Esophagus (tissue), 2 donors: Measurements from ENCODE around the gene PRPS1. TPM values are rescaled to one million over a fixed set of nuclear protein-coding genes. Genes with fewer than 3 reads are reported as not detected.

Source experiments
- H3K27ac ChIP-seq, 2 donors: one replicate each; pipeline ENCODE4 v1.5.1; 2013; ENCODE audit warnings: low read depth in 2 of 2, mild to moderate bottlenecking in 2 of 2, inconsistent platforms in 1 of 2, low read length in 1 of 2, moderate library complexity in 1 of 2
- H3K27me3 ChIP-seq, 2 donors: one replicate each; pipeline ENCODE4 v1.6.1; 2013; ENCODE audit warnings: low read length in 2 of 2, control low read depth in 1 of 2, mild to moderate bottlenecking in 1 of 2; ENCODE audit not compliant: insufficient read depth in 2 of 2, control insufficient read depth in 1 of 2
- H3K36me3 ChIP-seq, 2 donors: one replicate each; pipeline ENCODE4 v1.6.1; 2013; ENCODE audit warnings: low read length in 1 of 2; ENCODE audit not compliant: control insufficient read depth in 2 of 2, insufficient read depth in 2 of 2
- H3K4me1 ChIP-seq, 2 donors: one replicate each; pipeline ENCODE4 v1.6.1; 2013; ENCODE audit warnings: low read length in 1 of 2; ENCODE audit not compliant: control insufficient read depth in 2 of 2, insufficient read depth in 2 of 2
- H3K4me3 ChIP-seq, 2 donors: one replicate each; pipeline ENCODE4 v1.5.1; 2013; ENCODE audit warnings: low read length in 2 of 2, mild to moderate bottlenecking in 2 of 2, low read depth in 1 of 2, moderate library complexity in 1 of 2
- H3K9me3 ChIP-seq, 2 donors: one replicate each; pipeline ENCODE4 v1.6.1; 2013; ENCODE audit warnings: mild to moderate bottlenecking in 2 of 2, low read depth in 1 of 2, low read length in 1 of 2, moderate library complexity in 1 of 2; ENCODE audit not compliant: control insufficient read depth in 2 of 2, insufficient read depth in 1 of 2
- WGBS, 2 donors: extraction: QIAGEN DNeasy Blood & Tissue Kit; methylation state at CpG; one replicate each; pipeline ENCODE4 v1.1.7; 2013; 5-methylcytosine and 5-hydroxymethylcytosine counted together
- polyA plus RNA-seq, 2 donors: library from polyadenylated mRNA; stranded (reverse); fragments of 200-250 nt; gene quantifications; one replicate each; pipeline ENCODE4 v1.2.3, GENCODE V29; 2013
- donor health status: healthy with polysubstance abuse.
- donor health status: Bipolar disorder and iron deficiency.

Gene PRPS1
- polyA plus RNA-seq, 2 donors: 2.7 to 10.2 TPM

- H3K27ac ChIP-seq: peak overlapping the region; percentile 66 to 73
- 1 to 27% methylated on average over 29 of the region's 29 CpGs for WGBS, 2 donors
- no peaks in the 10 kb centered on the region for H3K36me3 ChIP-seq
- no peaks in the 10 kb centered on the region for H3K9me3 ChIP-seq
- H3K27me3 ChIP-seq: peaks cover 0 to 2% of the 10 kb centered on the region in 2 donors
- peak overlapping the region; percentile 49 to 66 for H3K4me3 ChIP-seq
- no peaks in the 10 kb centered on the region for H3K4me1 ChIP-seq
Measured at GRCh38 chrX:107628662-107629539, 591 bp downstream of the PRPS1 start.

GRCh38 chrX:107629540-107629909, 1.2 kb downstream of the PRPS1 start:
- Histone ChIP-seq H3K9me3 (no peaks in the 10 kb centered on the region), H3K27me3 (peaks cover 0 to 2% of the 10 kb centered on the region in 2 donors), H3K4me3 (peak overlapping the region in 1 of 2 donors; percentile 49), H3K36me3 (no peaks in the 10 kb centered on the region), H3K4me1 (no peaks in the 10 kb centered on the region), H3K27ac (no peak overlapping the region)
- 1 to 17% methylated on average over 5 of the region's 5 CpGs for WGBS, 2 donors

- no peaks in the 10 kb centered on the region for H3K36me3 ChIP-seq
- no peak overlapping the region for H3K4me3 ChIP-seq
- peaks cover 0 to 2% of the 10 kb centered on the region in 2 donors for H3K27me3 ChIP-seq
- H3K4me1 ChIP-seq: no peaks in the 10 kb centered on the region
- WGBS, 2 donors: 28 to 33% methylated on average over 3 of the region's 3 CpGs
- no peaks in the 10 kb centered on the region for H3K9me3 ChIP-seq
- no peak overlapping the region for H3K27ac ChIP-seq
Measured at GRCh38 chrX:107630031-107630689, 1.9 kb downstream of the PRPS1 start.

GRCh38 chrX:107632346-107632745, 4.0 kb downstream of the PRPS1 start:
- WGBS, 2 donors: 86 to 100% methylated on average over 1 of the region's 1 CpG
- Histone ChIP-seq H3K36me3 (no peaks in the 10 kb centered on the region), H3K4me1 (no peaks in the 10 kb centered on the region), H3K27me3 (peaks cover 0 to 2% of the 10 kb centered on the region in 2 donors), H3K27ac (no peak overlapping the region), H3K4me3 (no peak overlapping the region), H3K9me3 (no peaks in the 10 kb centered on the region)

GRCh38 chrX:107646735-107647134, 18.4 kb downstream of the PRPS1 start:
- Histone ChIP-seq H3K36me3 (peaks cover 0 to 2% of the 10 kb centered on the region in 2 donors), H3K4me1 (no peaks in the 10 kb centered on the region), H3K9me3 (no peaks in the 10 kb centered on the region), H3K27me3 (no peaks in the 10 kb centered on the region), H3K27ac (no peak overlapping the region), H3K4me3 (no peak overlapping the region)
- WGBS, 2 donors: 77 to 89% methylated on average over 2 of the region's 2 CpGs

- Histone ChIP-seq H3K36me3 (peaks cover 0 to 2% of the 10 kb centered on the region in 2 donors), H3K4me1 (no peaks in the 10 kb centered on the region), H3K27ac (no peak overlapping the region), H3K9me3 (no peaks in the 10 kb centered on the region), H3K27me3 (no peaks in the 10 kb centered on the region), H3K4me3 (no peak overlapping the region)
- 96 to 100% methylated on average over 4 of the region's 4 CpGs for WGBS, 2 donors
Measured at GRCh38 chrX:107648332-107648731, 20.0 kb downstream of the PRPS1 start.

- 30 to 33% methylated on average over 2 of the region's 2 CpGs for WGBS, 2 donors
- H3K27ac ChIP-seq: peak overlapping the region; percentile 61 to 82
- no peaks in the 10 kb centered on the region for H3K4me1 ChIP-seq
- H3K9me3 ChIP-seq: no peaks in the 10 kb centered on the region
- no peaks in the 10 kb centered on the region for H3K27me3 ChIP-seq
- H3K4me3 ChIP-seq: no peak overlapping the region
- H3K36me3 ChIP-seq: no peaks in the 10 kb centered on the region
Measured at GRCh38 chrX:107654566-107654871, 26.2 kb downstream of the PRPS1 start.

GRCh38 chrX:107654872-107655761, 26.8 kb downstream of the PRPS1 start:
- Histone ChIP-seq H3K27ac (peak overlapping the region; percentile 63 to 82), H3K27me3 (no peaks in the 10 kb centered on the region), H3K4me1 (no peaks in the 10 kb centered on the region), H3K9me3 (no peaks in the 10 kb centered on the region), H3K4me3 (no peak overlapping the region), H3K36me3 (no peaks in the 10 kb centered on the region)
- 37 to 45% methylated on average over 21 to 22 of the region's 22 CpGs for WGBS, 2 donors

- H3K36me3 ChIP-seq: no peaks in the 10 kb centered on the region
- H3K9me3 ChIP-seq: no peaks in the 10 kb centered on the region
- 70 to 90% methylated on average over 5 of the region's 5 CpGs for WGBS, 2 donors
- H3K4me1 ChIP-seq: no peaks in the 10 kb centered on the region
- H3K27ac ChIP-seq: no peak overlapping the region
- no peaks in the 10 kb centered on the region for H3K27me3 ChIP-seq
- H3K4me3 ChIP-seq: no peak overlapping the region
Measured at GRCh38 chrX:107656978-107657377, 28.7 kb downstream of the PRPS1 start.
